ENCODE data around the gene CARD9. TPM values are rescaled to one million over a fixed set of nuclear protein-coding genes. Genes with fewer than 3 reads are reported as not detected.

Gene CARD9
- polyA plus RNA-seq, 1 of the 3 experiments (the other 2 are of a cell fraction) = 1.1 TPM

- DNase-seq = no peak
- ChIA-PET POLR2A (no interaction called here), CTCF (interaction anchor here (0.6 to 1.3 kb wide), 3 partner anchors 14 to 1133 kb away, joined by 3 to 5 read pairs (median 3); partner anchors contain the start of gene DNLZ)
- H3K27ac ChIP-seq (ENCODE audit: low read depth in 2 of 2, low read length in 1 of 2) = no peak overlapping the region
- H3K4me2 ChIP-seq = no peak overlapping the region
- no peaks in the 10 kb centered on the region for H3K9me3 ChIP-seq
- H3K9me2 ChIP-seq = no peaks in the 10 kb centered on the region
- 91% methylated on average over 7 of the region's 7 CpGs for WGBS (ENCODE audit: low lambda C conversion rate)
- H3K36me3 ChIP-seq (replicated peaks in 1 of 2; ENCODE audit: control insufficient read depth in 1 of 2, insufficient read depth in 2 of 2, low read length in 1 of 2) = peaks cover 13 to 58% of the 10 kb centered on the region in 2 experiments
- no peak overlapping the region for H3K4me3 ChIP-seq (ENCODE audit: low read depth in 2 of 2, low read length in 1 of 2)
- H4K20me1 ChIP-seq (ENCODE audit: insufficient read depth) = no peaks in the 10 kb centered on the region
- H3K79me2 ChIP-seq (ENCODE audit: insufficient read depth) = peaks cover 24% of the 10 kb centered on the region
- TF ChIP-seq TAF1 (IDR thresholded peaks at IDR 0.05; ENCODE audit: borderline replicate concordance, low read depth, low read length) = no peak
- TF ChIP-seq REST (IDR thresholded peaks at IDR 0.05; ENCODE audit: low read depth, low read length) = no peak
- TF ChIP-seq USF2 (IDR thresholded peaks at IDR 0.05; ENCODE audit: borderline replicate concordance, low read depth, low read length) = no peak
- no peak for TF ChIP-seq SMC3 (IDR thresholded peaks at IDR 0.05; ENCODE audit: low read depth, low read length)
- TF ChIP-seq RXRA (IDR thresholded peaks at IDR 0.05; ENCODE audit: borderline replicate concordance, low read depth) = no peak
- TF ChIP-seq GABPA (IDR thresholded peaks at IDR 0.05; ENCODE audit: low read depth) = no peak
- TF ChIP-seq CHD2 (IDR thresholded peaks at IDR 0.05; ENCODE audit: low read length, partially characterized antibody) = no peak
- no peak for TF ChIP-seq IRF3 (IDR thresholded peaks at IDR 0.05; ENCODE audit: low read depth, low read length)
- no peak for TF ChIP-seq PBX3 (IDR thresholded peaks at IDR 0.05)
- TF ChIP-seq RAD21 (IDR thresholded peaks at IDR 0.05; ENCODE audit: low read length) = no peak
- no peak for TF ChIP-seq TCF12 (IDR thresholded peaks at IDR 0.05)
- no peak for TF ChIP-seq SIN3A (IDR thresholded peaks at IDR 0.05; ENCODE audit: borderline replicate concordance, low read depth, low read length)
- no peak for TF ChIP-seq TEAD4 (IDR thresholded peaks at IDR 0.05; ENCODE audit: borderline replicate concordance, insufficient read depth)
- no peak for TF ChIP-seq POLR2AphosphoS5 (IDR thresholded peaks at IDR 0.05; ENCODE audit: low read depth, low read length)
- TF ChIP-seq CTCF (IDR thresholded peaks at IDR 0.05) = no peak
- H3K9ac ChIP-seq = no peak overlapping the region
- peaks cover 19% of the 10 kb centered on the region for H3F3A ChIP-seq (replicated peaks; ENCODE audit: insufficient read depth)
- no peaks in the 10 kb centered on the region for H3K27me3 ChIP-seq (ENCODE audit: insufficient read depth)
- no peak overlapping the region for H2AFZ ChIP-seq (ENCODE audit: low read depth)
- H3K4me1 ChIP-seq (ENCODE audit: control insufficient read depth in 1 of 2, insufficient read depth in 2 of 2, low read depth in 1 of 2, low read length in 1 of 2) = peaks cover 11 to 14% of the 10 kb centered on the region in 2 experiments; a peak in 3 of 4 replicates
Observed at GRCh38 chr9:136405481-136405880, 32.0 kb upstream of the CARD9 start.

Measured in SK-N-SH (cell line).